ENCODE results near the gene LENG8.

The LENG8 gene

DNA sequence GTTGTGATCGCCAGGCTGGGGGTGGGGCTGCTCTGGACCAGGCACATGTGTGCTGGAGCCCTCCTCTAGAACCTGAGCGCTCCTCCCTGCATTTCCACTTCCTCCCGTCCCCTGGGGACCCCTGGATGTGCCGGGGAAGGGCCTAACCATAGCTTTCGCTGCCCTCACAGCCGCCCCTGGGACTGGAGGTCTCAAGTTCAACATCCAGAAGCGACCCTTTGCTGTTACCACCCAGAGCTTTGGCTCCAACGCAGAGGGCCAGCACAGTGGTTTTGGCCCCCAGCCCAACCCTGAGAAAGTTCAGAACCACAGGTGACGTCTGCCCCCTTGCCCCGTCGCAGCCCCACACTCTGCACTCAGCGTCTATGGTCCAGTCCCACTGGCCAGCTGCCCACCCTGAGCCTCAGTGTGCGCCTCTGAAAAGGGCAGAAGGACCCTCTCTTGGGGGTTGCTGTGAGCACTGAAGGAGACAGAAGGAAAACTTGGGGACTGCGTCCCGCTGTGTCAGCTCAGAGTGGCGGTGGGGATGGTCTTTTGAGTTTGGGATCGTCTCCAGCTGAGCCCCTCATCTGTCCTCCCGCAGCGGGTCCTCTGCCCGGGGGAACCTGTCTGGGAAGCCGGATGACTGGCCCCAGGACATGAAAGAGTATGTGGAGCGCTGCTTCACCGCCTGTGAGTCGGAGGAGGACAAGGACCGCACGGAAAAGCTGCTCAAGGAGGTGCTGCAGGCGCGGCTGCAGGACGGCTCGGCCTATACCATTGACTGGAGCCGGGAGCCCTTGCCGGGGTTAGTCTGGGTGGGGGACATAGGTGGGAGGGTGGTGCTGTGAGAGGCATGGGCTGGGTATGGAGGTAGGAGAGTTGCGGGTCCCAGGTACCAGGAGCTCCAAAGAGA is 6.0 kb downstream of the LENG8 start:
- H3K36me3 ChIP-seq (ENCODE audit: insufficient read depth, low read length) = peaks cover 92% of the 10 kb centered on the region
- H3K9ac ChIP-seq (ENCODE audit: low read length) = no peak overlapping the region
- peaks cover 16% of the 10 kb centered on the region for H3K4me1 ChIP-seq (ENCODE audit: insufficient read depth, low read length, severe bottlenecking)
- H3K27ac ChIP-seq (ENCODE audit: low read depth, low read length, poor library complexity, severe bottlenecking) = no peak overlapping the region
- H3K4me2 ChIP-seq (ENCODE audit: low read length) = no peak overlapping the region
- H4K20me1 ChIP-seq (ENCODE audit: insufficient read depth, low read length) = no peaks in the 10 kb centered on the region
- no peak overlapping the region for H3K4me3 ChIP-seq (ENCODE audit: low read depth, low read length, poor library complexity, severe bottlenecking)
- peaks cover 20% of the 10 kb centered on the region for H3K79me2 ChIP-seq (ENCODE audit: insufficient read depth, low read length)
- H3K9me2 ChIP-seq (ENCODE audit: low read depth, low read length) = no peaks in the 10 kb centered on the region
- H3K27me3 ChIP-seq (ENCODE audit: insufficient read depth, low read length) = no peaks in the 10 kb centered on the region
- H2AFZ ChIP-seq (ENCODE audit: low read length) = no peak overlapping the region
- no peaks in the 10 kb centered on the region for H3F3A ChIP-seq (ENCODE audit: insufficient read depth, low read length)
- no peaks in the 10 kb centered on the region for H3K9me3 ChIP-seq (ENCODE audit: low read length)
- TF ChIP-seq, protein P1, sequence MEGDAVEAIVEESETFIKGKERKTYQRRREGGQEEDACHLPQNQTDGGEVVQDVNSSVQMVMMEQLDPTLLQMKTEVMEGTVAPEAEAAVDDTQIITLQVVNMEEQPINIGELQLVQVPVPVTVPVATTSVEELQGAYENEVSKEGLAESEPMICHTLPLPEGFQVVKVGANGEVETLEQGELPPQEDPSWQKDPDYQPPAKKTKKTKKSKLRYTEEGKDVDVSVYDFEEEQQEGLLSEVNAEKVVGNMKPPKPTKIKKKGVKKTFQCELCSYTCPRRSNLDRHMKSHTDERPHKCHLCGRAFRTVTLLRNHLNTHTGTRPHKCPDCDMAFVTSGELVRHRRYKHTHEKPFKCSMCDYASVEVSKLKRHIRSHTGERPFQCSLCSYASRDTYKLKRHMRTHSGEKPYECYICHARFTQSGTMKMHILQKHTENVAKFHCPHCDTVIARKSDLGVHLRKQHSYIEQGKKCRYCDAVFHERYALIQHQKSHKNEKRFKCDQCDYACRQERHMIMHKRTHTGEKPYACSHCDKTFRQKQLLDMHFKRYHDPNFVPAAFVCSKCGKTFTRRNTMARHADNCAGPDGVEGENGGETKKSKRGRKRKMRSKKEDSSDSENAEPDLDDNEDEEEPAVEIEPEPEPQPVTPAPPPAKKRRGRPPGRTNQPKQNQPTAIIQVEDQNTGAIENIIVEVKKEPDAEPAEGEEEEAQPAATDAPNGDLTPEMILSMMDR (IDR thresholded peaks at IDR 0.05; ENCODE audit: low read length) = no peak
- no peak for TF ChIP-seq EZH2 (IDR thresholded peaks at IDR 0.05; ENCODE audit: borderline replicate concordance, low read length)

DNA sequence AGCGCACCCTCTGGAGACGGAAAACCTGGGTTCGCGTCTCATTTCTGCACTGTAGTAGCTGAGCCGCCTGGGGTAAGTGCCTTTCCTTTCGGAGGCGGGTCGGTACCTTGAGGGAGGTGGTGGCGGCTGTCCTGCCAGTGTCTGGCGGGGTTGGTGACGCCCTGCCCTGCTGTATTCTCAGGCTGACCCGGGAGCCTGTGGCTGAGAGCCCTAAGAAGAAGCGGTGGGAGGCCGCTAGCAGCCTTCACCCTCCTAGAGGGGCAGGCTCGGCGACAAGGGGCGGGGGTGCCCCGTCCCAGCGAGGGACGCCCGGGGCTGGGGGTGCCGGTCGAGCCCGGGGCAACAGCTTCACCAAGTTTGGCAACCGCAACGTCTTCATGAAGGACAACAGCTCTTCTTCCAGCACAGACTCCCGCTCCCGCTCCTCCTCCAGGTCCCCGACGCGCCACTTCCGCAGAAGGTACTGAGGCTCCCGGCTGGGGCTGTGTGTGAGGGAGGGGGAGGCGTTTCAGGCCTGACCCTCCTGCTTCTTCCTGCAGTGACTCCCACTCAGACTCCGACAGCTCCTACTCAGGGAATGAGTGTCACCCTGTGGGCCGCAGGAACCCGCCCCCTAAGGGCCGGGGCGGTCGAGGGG is 6.9 kb downstream of the LENG8 start:
- H2AFZ ChIP-seq (ENCODE audit: low read length) = no peak overlapping the region
- TF ChIP-seq EZH2 (IDR thresholded peaks at IDR 0.05; ENCODE audit: borderline replicate concordance, low read length) = no peak
- TF ChIP-seq, protein P1 (IDR thresholded peaks at IDR 0.05; ENCODE audit: low read length) = no peak
- H3K4me3 ChIP-seq (ENCODE audit: low read depth, low read length, poor library complexity, severe bottlenecking) = no peak overlapping the region
- H3K79me2 ChIP-seq (ENCODE audit: insufficient read depth, low read length) = peaks cover 12% of the 10 kb centered on the region
- no peaks in the 10 kb centered on the region for H3F3A ChIP-seq (ENCODE audit: insufficient read depth, low read length)
- no peak overlapping the region for H3K27ac ChIP-seq (ENCODE audit: low read depth, low read length, poor library complexity, severe bottlenecking)
- H3K4me1 ChIP-seq (ENCODE audit: insufficient read depth, low read length, severe bottlenecking) = peaks cover 7% of the 10 kb centered on the region
- no peaks in the 10 kb centered on the region for H3K27me3 ChIP-seq (ENCODE audit: insufficient read depth, low read length)
- no peaks in the 10 kb centered on the region for H3K9me3 ChIP-seq (ENCODE audit: low read length)
- no peak overlapping the region for H3K9ac ChIP-seq (ENCODE audit: low read length)
- H4K20me1 ChIP-seq (ENCODE audit: insufficient read depth, low read length) = no peaks in the 10 kb centered on the region
- no peak overlapping the region for H3K4me2 ChIP-seq (ENCODE audit: low read length)
- no peaks in the 10 kb centered on the region for H3K9me2 ChIP-seq (ENCODE audit: low read depth, low read length)
- H3K36me3 ChIP-seq (ENCODE audit: insufficient read depth, low read length) = peaks cover 95% of the 10 kb centered on the region

DNA sequence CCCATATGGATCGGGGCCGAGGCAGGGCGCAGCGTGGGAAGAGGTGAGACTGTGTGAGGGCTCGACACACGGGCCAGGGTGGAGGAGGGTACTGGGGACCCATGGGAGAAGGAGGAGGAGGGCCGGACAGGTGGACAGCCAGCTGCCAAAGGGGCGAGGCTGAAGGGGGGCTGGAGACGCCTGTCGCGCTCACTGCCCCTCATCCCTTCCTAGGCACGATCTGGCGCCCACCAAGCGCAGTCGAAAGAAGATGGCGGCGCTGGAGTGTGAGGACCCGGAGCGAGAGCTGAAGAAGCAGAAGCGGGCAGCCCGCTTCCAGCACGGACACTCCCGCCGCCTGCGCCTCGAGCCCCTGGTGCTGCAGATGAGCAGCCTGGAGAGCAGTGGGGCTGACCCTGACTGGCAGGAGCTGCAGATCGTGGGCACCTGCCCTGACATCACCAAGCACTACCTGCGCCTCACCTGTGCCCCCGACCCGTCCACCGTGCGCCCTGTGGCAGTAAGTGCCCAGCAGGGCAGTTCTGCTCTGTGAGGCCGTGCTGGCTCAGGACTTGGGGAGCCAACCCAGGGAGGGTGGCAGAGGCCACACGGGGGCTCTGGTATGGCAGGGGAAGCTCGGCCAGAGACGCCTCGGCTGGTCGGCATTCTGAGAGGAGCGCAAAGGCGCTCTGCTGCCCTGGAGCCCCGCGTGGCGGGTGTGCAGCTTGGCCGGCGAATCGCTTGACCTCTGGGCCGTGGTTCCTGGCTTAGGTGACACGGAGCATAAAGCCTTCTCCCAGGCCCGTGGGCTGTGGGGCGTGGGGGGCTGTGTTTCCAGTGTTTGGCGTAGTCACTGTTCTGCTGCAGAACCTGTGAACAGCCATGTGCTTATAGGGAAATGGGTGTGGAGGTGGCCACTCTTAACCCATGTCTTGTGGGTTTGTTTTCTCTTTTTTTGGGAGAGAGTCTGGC is 7.7 kb downstream of the LENG8 start:
- H3K9ac ChIP-seq (ENCODE audit: low read length) = no peak overlapping the region
- no peak overlapping the region for H3K4me3 ChIP-seq (ENCODE audit: low read depth, low read length, poor library complexity, severe bottlenecking)
- peaks cover 93% of the 10 kb centered on the region for H3K36me3 ChIP-seq (ENCODE audit: insufficient read depth, low read length)
- no peaks in the 10 kb centered on the region for H3K4me1 ChIP-seq (ENCODE audit: insufficient read depth, low read length, severe bottlenecking)
- H3K27me3 ChIP-seq (ENCODE audit: insufficient read depth, low read length) = no peaks in the 10 kb centered on the region
- no peak overlapping the region for H2AFZ ChIP-seq (ENCODE audit: low read length)
- no peaks in the 10 kb centered on the region for H3K9me2 ChIP-seq (ENCODE audit: low read depth, low read length)
- 0 out of 2 replicates have a peak, but pooled peaks cover 4% of the 10 kb centered on the region for H3K79me2 ChIP-seq (ENCODE audit: insufficient read depth, low read length)
- H3K4me2 ChIP-seq (ENCODE audit: low read length) = no peak overlapping the region
- H3K27ac ChIP-seq (ENCODE audit: low read depth, low read length, poor library complexity, severe bottlenecking) = no peak overlapping the region
- H3K9me3 ChIP-seq (ENCODE audit: low read length) = no peaks in the 10 kb centered on the region
- TF ChIP-seq, protein P1 (IDR thresholded peaks at IDR 0.05; ENCODE audit: low read length) = no peak
- TF ChIP-seq EZH2 (IDR thresholded peaks at IDR 0.05; ENCODE audit: borderline replicate concordance, low read length) = no peak
- H3F3A ChIP-seq (ENCODE audit: insufficient read depth, low read length) = 0 out of 2 replicates have a peak, but pooled peaks cover under 1% of the 10 kb centered on the region
- H4K20me1 ChIP-seq (ENCODE audit: insufficient read depth, low read length) = no peaks in the 10 kb centered on the region
